WTC11 (cell line): ENCODE results near the gene FER.

Experiments used
- AR ChIP-seq: fragments of 250-450 bp; sonication (Bioruptor Pico); IDR thresholded peaks from 2 replicates; pipeline ENCODE4 v1.9.0; 2021; ENCODE audit warnings: mild to moderate bottlenecking
- ATF2 ChIP-seq: sonication (generic); formaldehyde crosslinking; IDR thresholded peaks from 2 replicates; pipeline ENCODE4 v1.8.1; 2022; ENCODE audit warnings: low read depth, missing genetic modification reagents, borderline replicate concordance
- ATF6 ChIP-seq: sonication (generic); formaldehyde crosslinking; IDR thresholded peaks from 2 replicates; pipeline ENCODE4 v1.8.1; 2023; ENCODE audit warnings: mild to moderate bottlenecking, missing genetic modification reagents
- CREB1 ChIP-seq: sonication (generic); formaldehyde crosslinking; IDR thresholded peaks from 2 replicates; pipeline ENCODE4 v1.8.0; 2023; ENCODE audit warnings: mild to moderate bottlenecking, missing genetic modification reagents
- CTCF ChIP-seq: fragments of 200-600 bp; IDR thresholded peaks from 2 replicates; pipeline ENCODE4 v1.8.0; 2022; ENCODE audit warnings: antibody characterized with exemption
- FOXJ3 ChIP-seq: sonication (generic); formaldehyde crosslinking; IDR thresholded peaks from 2 replicates; pipeline ENCODE4 v1.9.0; 2021; ENCODE audit warnings: missing genetic modification reagents, mild to moderate bottlenecking, borderline replicate concordance
- GRHL2 ChIP-seq: fragments of 250-450 bp; sonication (Bioruptor Pico); IDR thresholded peaks from 2 replicates; pipeline ENCODE4 v1.8.0; 2022; ENCODE audit warnings: mild to moderate bottlenecking, moderate library complexity; ENCODE audit not compliant: insufficient replicate concordance, severe bottlenecking
- HMGXB4 ChIP-seq: sonication (generic); formaldehyde crosslinking; IDR thresholded peaks from 2 replicates; pipeline ENCODE4 v1.8.1; 2023; ENCODE audit warnings: mild to moderate bottlenecking, moderate library complexity, missing genetic modification reagents
- NR1H2 ChIP-seq: sonication (generic); formaldehyde crosslinking; IDR thresholded peaks from 2 replicates; pipeline ENCODE4 v1.9.0; 2021; ENCODE audit warnings: mild to moderate bottlenecking, moderate library complexity, missing genetic modification reagents
- NR2C2 ChIP-seq: sonication (generic); formaldehyde crosslinking; IDR thresholded peaks from 2 replicates; pipeline ENCODE4 v1.8.0; 2022; ENCODE audit warnings: mild to moderate bottlenecking, missing genetic modification reagents
- TCF7 ChIP-seq: sonication (generic); formaldehyde crosslinking; IDR thresholded peaks from 2 replicates; pipeline ENCODE4 v1.8.0; 2022; ENCODE audit warnings: mild to moderate bottlenecking, low read depth, missing genetic modification reagents, moderate library complexity
- ZNF138 ChIP-seq: sonication (generic); formaldehyde crosslinking; conservative IDR thresholded peaks from 2 replicates; pipeline ENCODE4 v1.8.1; 2022; ENCODE audit warnings: mild to moderate bottlenecking, moderate library complexity, missing genetic modification reagents
- ZNF281 ChIP-seq: sonication (generic); formaldehyde crosslinking; IDR thresholded peaks from 2 replicates; pipeline ENCODE4 v1.8.0; 2023; ENCODE audit warnings: mild to moderate bottlenecking, missing genetic modification reagents
- ZNF396 ChIP-seq: fragments of 250-450 bp; sonication (Bioruptor Pico); IDR thresholded peaks from 2 replicates; pipeline ENCODE4 v1.8.0; 2021; ENCODE audit warnings: mild to moderate bottlenecking, moderate library complexity, borderline replicate concordance

GRCh38 chr5:108925073-108925472, 177.4 kb downstream of the FER start:
- no peak for TF ChIP-seq ATF6 (CRISPR knock-in tag)
- no peak for TF ChIP-seq ZNF281
- TF ChIP-seq GRHL2 (CRISPR knock-in tag) = no peak
- no peak for TF ChIP-seq CREB1 (CRISPR knock-in tag)
- no peak for TF ChIP-seq NR1H2 (CRISPR knock-in tag)
- no peak for TF ChIP-seq NR2C2 (CRISPR knock-in tag)
- no peak for TF ChIP-seq CTCF
- TF ChIP-seq ZNF138 (CRISPR knock-in tag) = no peak
- no peak for TF ChIP-seq ATF2
- TF ChIP-seq ZNF396 (CRISPR knock-in tag) = no peak
- TF ChIP-seq TCF7 (CRISPR knock-in tag) = no peak
- TF ChIP-seq FOXJ3 (CRISPR knock-in tag) = no peak
- TF ChIP-seq AR = no peak
- TF ChIP-seq HMGXB4 (CRISPR knock-in tag) = no peak
